Measurements from ENCODE around the gene HOXB3.

HOXB3 gene

GRCh38 chr17:48589831-48590606 is at the start of gene HOXB3:
Gene HOXB3, minus strand, starts transcription at chr17:48590241. Its CDS starts 37,767 bp downstream, at chr17:48552474.
- no peak for DNase-seq (ENCODE audit: low read depth)

GRCh38 chr17:48639136-48639535 is 49.1 kb upstream of the HOXB3 start:
- DNase-seq (ENCODE audit: low read depth): no peak

GRCh38 chr17:48637323-48638260 is 47.6 kb upstream of the HOXB3 start:
- no peak for DNase-seq (ENCODE audit: low read depth)

- DNase-seq (ENCODE audit: low read depth): no peak
Measured at GRCh38 chr17:48636177-48637018, 46.4 kb upstream of the HOXB3 start.

GRCh38 chr17:48634493-48635208 is 44.6 kb upstream of the HOXB3 start:
- no peak for DNase-seq (ENCODE audit: low read depth)

- no peak for DNase-seq (ENCODE audit: low read depth)
Measured at GRCh38 chr17:48633266-48633677, 43.2 kb upstream of the HOXB3 start.

- no peak for DNase-seq (ENCODE audit: low read depth)
Measured at GRCh38 chr17:48632579-48633265, 42.7 kb upstream of the HOXB3 start.

GRCh38 chr17:48631693-48632578 is 41.9 kb upstream of the HOXB3 start:
- no peak for DNase-seq (ENCODE audit: low read depth)

GRCh38 chr17:48630925-48631692 is 41.1 kb upstream of the HOXB3 start:
- no peak for DNase-seq (ENCODE audit: low read depth)

GRCh38 chr17:48630009-48630924 is 40.2 kb upstream of the HOXB3 start:
- no peak for DNase-seq (ENCODE audit: low read depth)

GRCh38 chr17:48629411-48629759 is 39.3 kb upstream of the HOXB3 start:
- DNase-seq (ENCODE audit: low read depth): no peak

- DNase-seq (ENCODE audit: low read depth): no peak
Measured at GRCh38 chr17:48628649-48629410, 38.8 kb upstream of the HOXB3 start.

- DNase-seq (ENCODE audit: low read depth): no peak
Measured at GRCh38 chr17:48627623-48628521, 37.8 kb upstream of the HOXB3 start.

- DNase-seq (ENCODE audit: low read depth): no peak
Measured at GRCh38 chr17:48627118-48627597, 37.1 kb upstream of the HOXB3 start.

GRCh38 chr17:48626245-48627117 is 36.4 kb upstream of the HOXB3 start, which contains the start of gene HOXB9:
Gene HOXB9, minus strand, starts transcription at chr17:48626358. Its CDS starts 89 bp downstream, at chr17:48626269.
- DNase-seq (ENCODE audit: low read depth): no peak

Data from stimulated activated CD8-positive, alpha-beta memory T cell treated with anti-CD3 and anti-CD28 coated beads, Interleukin-12 subunit alpha, Interleukin-12 subunit beta, amount 100 ng/mL, for 1 hour (primary cell).